Occipital lobe (tissue), 2 donors: ENCODE results near the gene WNT9B. TPM values are rescaled to one million over a fixed set of nuclear protein-coding genes. Genes with fewer than 3 reads are reported as not detected.

Experiments used
- DNase-seq: peaks from one replicate; lab custom pipeline; 2025; lab: John Stamatoyannopoulos, UW
- total RNA-seq: library from RNA; depleted of rRNA; stranded (reverse); fragments of >200 nt; gene quantifications from one replicate; pipeline ENCODE4 v1.2.3, GENCODE V29; 2014

The WNT9B gene
- total RNA-seq, 1 donor from 2014 or later: not detected

DNA sequence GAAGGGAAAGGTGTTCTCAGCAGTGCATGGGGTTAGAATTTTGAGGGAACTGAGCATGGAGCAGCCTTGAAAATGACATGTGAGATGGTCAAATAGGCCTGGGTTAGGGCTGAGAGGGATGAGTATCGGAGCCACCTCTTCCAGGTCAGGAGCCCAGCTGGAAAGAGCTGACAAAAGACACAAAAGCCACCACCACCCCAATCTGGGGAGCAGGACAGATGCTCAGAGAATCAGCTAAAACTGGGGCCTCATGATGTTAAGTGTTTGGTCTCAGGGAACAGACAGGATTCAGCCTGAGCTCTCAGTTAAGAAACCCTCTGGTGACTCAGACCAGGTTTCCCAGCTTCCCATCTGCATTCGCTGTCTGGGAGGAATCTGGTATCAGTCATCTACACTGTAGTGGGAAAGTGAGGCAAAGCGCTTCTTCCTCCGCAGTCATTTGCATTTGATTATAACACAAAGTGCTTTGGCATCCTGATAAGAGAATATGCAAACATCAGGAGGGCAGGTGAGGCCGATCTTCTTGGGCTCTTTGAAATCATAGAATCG, 2.6 kb downstream of the WNT9B start:
- DNase-seq: no peak

GRCh38 chr17:46854515-46854914, 3.1 kb downstream of the WNT9B start:
- DNase-seq: no peak

DNA sequence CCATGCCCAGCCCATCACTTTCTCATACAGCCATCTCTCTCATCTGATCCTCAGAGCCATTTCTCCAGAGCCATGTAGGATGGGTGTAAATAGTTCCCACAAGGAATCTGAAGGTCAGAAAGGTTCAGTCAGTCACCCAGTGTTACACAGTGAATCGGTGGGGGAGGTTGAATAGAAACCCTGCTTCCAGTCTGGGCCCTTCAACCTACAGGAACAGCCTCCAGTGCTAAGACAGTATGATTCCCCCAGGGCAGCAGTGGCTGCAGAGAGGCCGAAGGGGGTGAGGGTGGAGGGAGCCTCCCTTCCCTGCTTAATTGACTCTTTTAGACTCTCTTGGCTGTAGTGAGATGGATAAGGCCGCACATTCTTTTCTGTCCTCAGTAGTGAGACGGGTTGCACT, 3.6 kb downstream of the WNT9B start:
- DNase-seq: no peak

GRCh38 chr17:46857600-46857999, 6.2 kb downstream of the WNT9B start:
- no peak for DNase-seq

DNA sequence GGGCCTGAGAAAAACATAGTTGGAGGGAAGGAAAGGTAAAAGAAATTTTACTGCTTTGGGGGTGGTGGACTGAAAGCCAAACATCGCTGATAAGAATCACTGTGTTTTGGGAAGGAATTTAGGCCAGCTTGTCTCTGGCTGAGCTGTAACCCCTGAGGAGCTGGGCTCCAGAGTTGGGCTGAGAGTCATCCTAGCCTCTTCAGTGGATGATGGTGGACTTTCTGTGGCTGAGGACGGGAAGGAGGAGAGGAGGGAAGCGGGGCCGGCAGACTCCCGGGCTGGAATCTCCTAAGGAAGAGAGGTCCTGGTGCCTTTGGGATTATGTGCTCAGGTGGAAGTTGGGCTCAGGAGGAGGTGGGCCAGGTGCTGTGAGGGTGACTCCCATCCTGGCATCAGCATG, 8.6 kb downstream of the WNT9B start:
- DNase-seq: no peak

DNA sequence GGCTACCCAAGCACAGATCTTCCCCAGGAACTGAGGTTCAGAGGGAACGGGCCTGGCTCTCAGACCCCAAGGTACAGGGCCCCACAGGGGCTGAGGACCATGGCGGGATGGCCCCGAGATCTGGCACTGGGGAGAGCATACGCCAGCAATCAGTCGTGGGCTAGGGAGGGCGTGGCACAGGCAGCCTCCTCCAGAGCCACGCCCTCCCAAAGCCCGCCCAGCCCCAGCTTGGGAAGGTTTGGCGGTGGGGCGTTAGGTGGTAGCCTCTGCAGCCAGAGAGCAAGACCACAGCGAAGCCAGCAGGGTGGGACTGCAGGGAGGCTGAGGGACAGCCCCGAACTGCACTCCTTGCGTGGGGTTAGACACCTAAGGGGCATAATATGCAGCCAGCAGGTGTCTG, 11.6 kb downstream of the WNT9B start:
- DNase-seq: no peak

DNA sequence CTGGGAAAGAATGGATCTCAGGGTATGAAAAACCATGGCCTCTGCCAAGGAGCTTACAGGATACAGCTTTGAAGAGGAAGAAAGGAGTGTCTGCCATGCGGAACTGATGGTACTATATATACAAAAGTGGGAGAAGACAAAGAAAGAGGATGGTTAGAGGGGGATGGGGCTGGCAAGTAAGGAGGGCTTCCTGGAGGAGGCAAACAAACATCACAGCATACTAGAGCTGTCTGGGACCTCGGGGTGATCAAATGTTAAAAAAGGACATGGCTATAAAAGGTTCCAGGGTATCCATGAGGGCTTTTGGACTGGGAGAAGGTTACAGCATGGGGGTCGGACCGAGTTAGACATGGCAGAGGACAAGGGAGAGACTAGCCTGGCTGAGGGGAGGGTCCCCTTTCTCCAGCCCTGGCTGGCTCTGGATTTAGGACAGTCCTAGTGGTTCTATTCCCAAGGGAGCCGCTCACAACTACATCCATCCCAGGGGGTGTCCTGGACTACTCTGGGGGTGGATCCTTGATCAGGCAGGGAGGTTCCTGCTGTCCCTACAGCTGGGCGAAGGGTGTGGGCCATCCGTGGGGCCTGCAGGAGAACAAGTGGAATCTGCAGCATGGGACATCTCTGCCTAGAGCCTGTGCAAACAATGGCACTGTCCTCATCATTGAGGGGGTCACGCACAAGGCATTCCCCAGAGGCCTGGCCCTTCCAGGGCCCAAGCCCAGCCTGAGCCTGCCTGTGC, 12.2 kb downstream of the WNT9B start:
- DNase-seq: no peak

GRCh38 chr17:46865100-46865499, 13.7 kb downstream of the WNT9B start:
- no peak for DNase-seq

GRCh38 chr17:46866325-46866724, 14.9 kb downstream of the WNT9B start:
- no peak for DNase-seq

DNA sequence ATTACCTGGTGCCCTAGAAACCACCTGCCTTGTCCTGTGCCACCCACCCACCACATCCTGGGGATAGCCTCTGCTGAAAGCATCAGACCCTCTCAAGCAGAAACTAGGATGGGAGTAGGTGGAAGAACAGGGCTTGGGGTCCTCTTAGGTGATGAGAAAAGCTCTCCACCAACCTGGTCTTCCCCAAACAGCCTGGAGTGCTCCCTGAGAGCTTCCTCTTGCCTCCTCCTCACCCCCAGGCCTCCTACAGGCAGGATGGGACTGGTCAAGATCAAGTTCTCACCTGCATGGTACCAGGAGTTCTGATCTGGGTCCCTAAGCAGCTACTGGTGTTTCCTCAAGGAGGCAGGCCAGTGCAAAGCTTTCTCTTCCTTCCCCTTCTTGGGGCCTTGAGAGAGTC, 15.4 kb downstream of the WNT9B start:
- no peak for DNase-seq

DNA sequence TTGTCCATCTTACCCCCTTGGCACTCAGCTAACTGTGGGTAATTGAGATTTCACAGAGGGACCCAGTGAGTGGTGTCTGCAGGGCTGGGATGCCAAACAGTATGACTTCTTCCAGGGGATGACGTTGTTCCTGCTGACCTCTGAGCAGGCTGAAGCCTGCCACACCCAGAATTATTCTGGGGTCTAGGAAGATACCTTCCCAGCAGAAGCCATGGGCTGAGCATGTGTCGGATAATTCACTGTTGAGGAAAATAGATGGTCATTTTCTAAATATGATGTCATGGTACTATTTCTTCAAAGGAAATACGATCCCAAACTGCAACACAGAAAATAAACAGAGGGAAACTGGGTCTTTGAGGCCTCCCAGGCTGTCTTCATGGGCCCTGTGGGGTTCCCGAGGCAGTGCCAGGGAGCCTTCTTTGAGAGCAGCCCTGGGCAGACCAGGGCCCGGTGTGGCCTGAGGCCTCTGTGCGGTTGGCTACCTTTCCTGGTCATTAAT, 17.4 kb downstream of the WNT9B start:
- DNase-seq: no peak

- no peak for DNase-seq
Observed at GRCh38 chr17:46869296-46869695, 17.9 kb downstream of the WNT9B start.

GRCh38 chr17:46869975-46870803, 18.8 kb downstream of the WNT9B start:
- no peak for DNase-seq

DNA sequence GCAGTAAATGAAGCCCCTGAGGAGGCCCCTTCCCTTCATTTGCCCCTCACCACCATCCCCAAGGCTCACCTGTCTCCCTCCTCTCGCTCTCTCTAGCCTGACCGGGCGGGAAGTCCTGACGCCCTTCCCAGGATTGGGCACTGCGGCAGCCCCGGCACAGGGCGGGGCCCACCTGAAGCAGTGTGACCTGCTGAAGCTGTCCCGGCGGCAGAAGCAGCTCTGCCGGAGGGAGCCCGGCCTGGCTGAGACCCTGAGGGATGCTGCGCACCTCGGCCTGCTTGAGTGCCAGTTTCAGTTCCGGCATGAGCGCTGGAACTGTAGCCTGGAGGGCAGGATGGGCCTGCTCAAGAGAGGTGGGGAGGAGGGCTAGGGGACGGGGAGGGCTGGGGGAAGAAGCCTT, 21.0 kb downstream of the WNT9B start:
- DNase-seq: no peak

DNA sequence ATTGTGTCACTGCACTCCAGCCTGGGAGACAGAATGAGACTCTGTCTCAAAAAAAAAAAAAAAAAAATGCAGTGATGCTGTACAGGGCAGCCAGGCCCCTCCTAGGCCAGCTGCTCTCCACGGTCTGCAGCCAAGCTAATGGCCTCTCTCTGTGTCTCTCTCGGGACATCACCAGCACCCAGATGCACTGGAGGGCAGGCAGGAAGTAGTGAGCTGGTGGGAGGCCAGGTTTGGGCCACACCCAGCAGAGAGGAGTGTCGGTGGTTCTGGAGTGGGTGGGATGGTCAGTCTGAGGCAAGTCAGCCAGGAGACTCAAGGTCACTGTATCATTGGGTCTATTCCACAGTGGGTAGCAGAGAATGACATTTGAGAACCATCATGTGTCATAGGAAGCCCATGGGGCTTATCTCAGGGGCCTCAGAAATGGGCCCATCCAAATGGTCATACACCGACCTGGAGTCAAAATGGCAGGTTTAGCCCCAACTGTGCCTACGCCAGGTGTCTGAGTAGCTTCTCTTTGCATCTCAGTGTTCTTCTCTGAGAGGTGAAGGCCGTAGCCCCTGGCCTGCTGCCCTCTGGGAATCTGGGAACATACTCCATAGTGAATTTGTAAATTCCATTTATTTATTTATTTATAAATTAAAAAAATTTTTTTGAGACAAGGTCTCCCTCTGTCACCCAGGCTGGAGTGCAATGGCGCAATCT, 22.7 kb downstream of the WNT9B start:
- no peak for DNase-seq

DNA sequence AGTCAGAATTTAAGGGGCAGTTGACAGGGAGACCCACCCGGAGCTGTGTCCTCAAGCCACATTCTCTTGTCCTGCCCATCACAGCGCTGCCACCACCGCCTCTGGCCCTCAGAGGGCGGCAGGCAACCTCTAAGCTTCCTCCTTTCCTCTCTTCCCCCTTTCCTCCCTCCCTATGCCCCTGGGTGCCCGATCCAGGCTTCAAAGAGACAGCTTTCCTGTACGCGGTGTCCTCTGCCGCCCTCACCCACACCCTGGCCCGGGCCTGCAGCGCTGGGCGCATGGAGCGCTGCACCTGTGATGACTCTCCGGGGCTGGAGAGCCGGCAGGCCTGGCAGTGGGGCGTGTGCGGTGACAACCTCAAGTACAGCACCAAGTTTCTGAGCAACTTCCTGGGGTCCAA, 23.5 kb downstream of the WNT9B start:
- no peak for DNase-seq

- no peak for DNase-seq
Observed at GRCh38 chr17:46875849-46876352, 24.5 kb downstream of the WNT9B start.

DNA sequence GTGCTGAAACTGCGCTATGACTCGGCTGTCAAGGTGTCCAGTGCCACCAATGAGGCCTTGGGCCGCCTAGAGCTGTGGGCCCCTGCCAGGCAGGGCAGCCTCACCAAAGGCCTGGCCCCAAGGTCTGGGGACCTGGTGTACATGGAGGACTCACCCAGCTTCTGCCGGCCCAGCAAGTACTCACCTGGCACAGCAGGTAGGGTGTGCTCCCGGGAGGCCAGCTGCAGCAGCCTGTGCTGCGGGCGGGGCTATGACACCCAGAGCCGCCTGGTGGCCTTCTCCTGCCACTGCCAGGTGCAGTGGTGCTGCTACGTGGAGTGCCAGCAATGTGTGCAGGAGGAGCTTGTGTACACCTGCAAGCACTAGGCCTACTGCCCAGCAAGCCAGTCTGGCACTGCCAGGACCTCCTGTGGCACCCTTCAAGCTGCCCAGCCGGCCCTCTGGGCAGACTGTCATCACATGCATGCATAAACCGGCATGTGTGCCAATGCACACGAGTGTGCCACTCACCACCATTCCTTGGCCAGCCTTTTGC, 25.0 kb downstream of the WNT9B start:
- DNase-seq: no peak

- no peak for DNase-seq
Observed at GRCh38 chr17:46876926-46877325, 25.5 kb downstream of the WNT9B start.

DNA sequence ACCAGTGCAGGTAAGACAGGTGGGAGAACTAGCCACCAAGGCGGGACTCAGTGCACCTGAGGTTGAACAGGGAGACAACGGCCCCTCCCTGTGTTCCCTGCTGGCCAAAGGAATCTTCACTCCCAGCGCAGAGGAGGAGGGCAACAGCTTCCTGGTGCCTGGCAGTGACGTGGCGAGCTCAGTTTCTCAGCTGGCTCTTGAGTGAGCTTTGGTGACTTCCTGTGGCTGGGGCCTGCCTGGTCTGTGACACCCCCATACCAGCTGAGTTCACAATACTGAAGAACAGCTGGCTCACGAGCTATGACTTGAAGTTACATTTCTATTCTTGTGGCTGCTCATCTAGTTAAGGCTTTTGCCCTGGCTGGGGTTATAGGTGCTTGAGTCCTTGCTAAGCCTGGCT, 26.1 kb downstream of the WNT9B start:
- DNase-seq: no peak

DNA sequence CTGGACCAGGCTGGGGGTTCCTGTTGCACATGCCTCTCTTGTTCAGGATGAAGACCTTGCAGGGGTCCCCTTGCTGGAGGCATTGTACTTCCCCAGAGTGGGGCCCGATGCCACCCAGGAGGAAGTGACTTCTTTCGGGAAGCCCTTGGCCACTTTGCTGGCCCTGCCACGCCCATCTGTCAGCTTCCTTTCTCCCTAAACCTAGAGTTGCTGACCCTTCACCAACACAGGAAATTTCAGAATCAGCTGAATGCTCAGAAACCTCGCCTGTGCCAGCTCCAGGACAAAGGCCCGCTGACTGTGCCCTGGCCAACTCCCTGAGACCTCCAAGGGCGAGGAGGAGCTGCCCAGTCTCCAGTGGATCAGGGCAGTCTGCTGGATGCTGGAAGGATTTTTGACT, 26.7 kb downstream of the WNT9B start:
- DNase-seq: no peak
